Measurements from ENCODE around the gene MXRA7.

The MXRA7 gene

GRCh38 chr17:76670020-76670717 lies 40.6 kb downstream of the MXRA7 start:
- H3K9me3 ChIP-seq (ENCODE audit: control insufficient read depth in 1 of 2, low read length in 2 of 2) = no peaks in the 10 kb centered on the region
- peak overlapping the region; percentile 76 to 95 for H3K9ac ChIP-seq (ENCODE audit: low read depth in 1 of 2, low read length in 2 of 2)
- H3K4me1 ChIP-seq (ENCODE audit: control insufficient read depth in 1 of 2, insufficient read depth in 2 of 2, low read length in 2 of 2) = peaks cover 24 to 26% of the 10 kb centered on the region in 2 donors
- no peaks in the 10 kb centered on the region for H3K36me3 ChIP-seq (ENCODE audit: control insufficient read depth in 1 of 2, insufficient read depth in 2 of 2, low read length in 2 of 2)
- H3K4me3 ChIP-seq (ENCODE audit: low read depth in 1 of 2, low read length in 2 of 2) = no peak overlapping the region
- H3K27me3 ChIP-seq (ENCODE audit: control insufficient read depth in 1 of 2, insufficient read depth in 2 of 2, low read length in 2 of 2) = no peaks in the 10 kb centered on the region
- no peak overlapping the region for H3K27ac ChIP-seq (ENCODE audit: low read depth, low read length)

GRCh38 chr17:76667786-76668453 lies 42.8 kb downstream of the MXRA7 start:
- H3K9ac ChIP-seq (ENCODE audit: low read depth in 1 of 2, low read length in 2 of 2) = no peak overlapping the region

GRCh38 chr17:76667491-76667755 lies 43.3 kb downstream of the MXRA7 start:
- H3K4me3 ChIP-seq (ENCODE audit: low read depth in 1 of 2, low read length in 2 of 2) = no peak overlapping the region
- no peak overlapping the region for H3K9ac ChIP-seq (ENCODE audit: low read depth in 1 of 2, low read length in 2 of 2)
- no peak overlapping the region for H3K27ac ChIP-seq (ENCODE audit: low read depth, low read length)
- no peaks in the 10 kb centered on the region for H3K36me3 ChIP-seq (ENCODE audit: control insufficient read depth in 1 of 2, insufficient read depth in 2 of 2, low read length in 2 of 2)
- H3K27me3 ChIP-seq (ENCODE audit: control insufficient read depth in 1 of 2, insufficient read depth in 2 of 2, low read length in 2 of 2) = no peaks in the 10 kb centered on the region
- H3K9me3 ChIP-seq (ENCODE audit: control insufficient read depth in 1 of 2, low read length in 2 of 2) = no peaks in the 10 kb centered on the region
- H3K4me1 ChIP-seq (ENCODE audit: control insufficient read depth in 1 of 2, insufficient read depth in 2 of 2, low read length in 2 of 2) = peaks cover 17 to 21% of the 10 kb centered on the region in 2 donors

More at GRCh38 chr17:76667786-76668453, 42.8 kb downstream of the MXRA7 start:
- H3K4me1 ChIP-seq (ENCODE audit: control insufficient read depth in 1 of 2, insufficient read depth in 2 of 2, low read length in 2 of 2) = peaks cover 22 to 24% of the 10 kb centered on the region in 2 donors
- H3K36me3 ChIP-seq (ENCODE audit: control insufficient read depth in 1 of 2, insufficient read depth in 2 of 2, low read length in 2 of 2) = no peaks in the 10 kb centered on the region
- no peak overlapping the region for H3K27ac ChIP-seq (ENCODE audit: low read depth, low read length)
- H3K9me3 ChIP-seq (ENCODE audit: control insufficient read depth in 1 of 2, low read length in 2 of 2) = no peaks in the 10 kb centered on the region
- H3K27me3 ChIP-seq (ENCODE audit: control insufficient read depth in 1 of 2, insufficient read depth in 2 of 2, low read length in 2 of 2) = no peaks in the 10 kb centered on the region
- H3K4me3 ChIP-seq (ENCODE audit: low read depth in 1 of 2, low read length in 2 of 2) = no peak overlapping the region

GRCh38 chr17:76660656-76661042 lies 50.1 kb downstream of the MXRA7 start:
- H3K4me1 ChIP-seq (ENCODE audit: control insufficient read depth in 1 of 2, insufficient read depth in 2 of 2, low read length in 2 of 2) = peaks cover 24 to 30% of the 10 kb centered on the region in 2 donors
- H3K27ac ChIP-seq (ENCODE audit: low read depth, low read length) = no peak overlapping the region
- no peaks in the 10 kb centered on the region for H3K36me3 ChIP-seq (ENCODE audit: control insufficient read depth in 1 of 2, insufficient read depth in 2 of 2, low read length in 2 of 2)
- H3K27me3 ChIP-seq (ENCODE audit: control insufficient read depth in 1 of 2, insufficient read depth in 2 of 2, low read length in 2 of 2) = no peaks in the 10 kb centered on the region
- H3K9ac ChIP-seq (ENCODE audit: low read depth in 1 of 2, low read length in 2 of 2) = no peak overlapping the region
- H3K4me3 ChIP-seq (ENCODE audit: low read depth in 1 of 2, low read length in 2 of 2) = no peak overlapping the region
- no peaks in the 10 kb centered on the region for H3K9me3 ChIP-seq (ENCODE audit: control insufficient read depth in 1 of 2, low read length in 2 of 2)

- Histone ChIP-seq H3K27ac (ENCODE audit: low read depth, low read length) (peak overlapping the region; percentile 37), H3K9ac (ENCODE audit: low read depth in 1 of 2, low read length in 2 of 2) (peak overlapping the region in 1 of 2 donors; percentile 10), H3K4me3 (ENCODE audit: low read depth in 1 of 2, low read length in 2 of 2) (peak overlapping the region; percentile 33 to 36), H3K9me3 (ENCODE audit: control insufficient read depth in 1 of 2, low read length in 2 of 2) (no peaks in the 10 kb centered on the region), H3K36me3 (ENCODE audit: control insufficient read depth in 1 of 2, insufficient read depth in 2 of 2, low read length in 2 of 2) (no peaks in the 10 kb centered on the region), H3K27me3 (ENCODE audit: control insufficient read depth in 1 of 2, insufficient read depth in 2 of 2, low read length in 2 of 2) (no peaks in the 10 kb centered on the region), H3K4me1 (ENCODE audit: control insufficient read depth in 1 of 2, insufficient read depth in 2 of 2, low read length in 2 of 2) (peaks cover 24 to 30% of the 10 kb centered on the region in 2 donors)
Measured at GRCh38 chr17:76659928-76660655, 50.7 kb downstream of the MXRA7 start.

- no peak overlapping the region for H3K4me3 ChIP-seq (ENCODE audit: low read depth in 1 of 2, low read length in 2 of 2)
- peak overlapping the region in 1 of 2 donors; percentile 1 for H3K9ac ChIP-seq (ENCODE audit: low read depth in 1 of 2, low read length in 2 of 2)
- no peaks in the 10 kb centered on the region for H3K36me3 ChIP-seq (ENCODE audit: control insufficient read depth in 1 of 2, insufficient read depth in 2 of 2, low read length in 2 of 2)
- H3K27me3 ChIP-seq (ENCODE audit: control insufficient read depth in 1 of 2, insufficient read depth in 2 of 2, low read length in 2 of 2) = no peaks in the 10 kb centered on the region
- no peak overlapping the region for H3K27ac ChIP-seq (ENCODE audit: low read depth, low read length)
- no peaks in the 10 kb centered on the region for H3K9me3 ChIP-seq (ENCODE audit: control insufficient read depth in 1 of 2, low read length in 2 of 2)
- peaks cover 24 to 30% of the 10 kb centered on the region in 2 donors for H3K4me1 ChIP-seq (ENCODE audit: control insufficient read depth in 1 of 2, insufficient read depth in 2 of 2, low read length in 2 of 2)
Measured at GRCh38 chr17:76658242-76658662, 52.5 kb downstream of the MXRA7 start.

GRCh38 chr17:76657505-76658241 lies 53.1 kb downstream of the MXRA7 start:
- Histone ChIP-seq H3K9ac (ENCODE audit: low read depth in 1 of 2, low read length in 2 of 2) (no peak overlapping the region), H3K27ac (ENCODE audit: low read depth, low read length) (no peak overlapping the region), H3K4me3 (ENCODE audit: low read depth in 1 of 2, low read length in 2 of 2) (no peak overlapping the region), H3K9me3 (ENCODE audit: control insufficient read depth in 1 of 2, low read length in 2 of 2) (no peaks in the 10 kb centered on the region), H3K4me1 (ENCODE audit: control insufficient read depth in 1 of 2, insufficient read depth in 2 of 2, low read length in 2 of 2) (peaks cover 24 to 30% of the 10 kb centered on the region in 2 donors), H3K27me3 (ENCODE audit: control insufficient read depth in 1 of 2, insufficient read depth in 2 of 2, low read length in 2 of 2) (no peaks in the 10 kb centered on the region), H3K36me3 (ENCODE audit: control insufficient read depth in 1 of 2, insufficient read depth in 2 of 2, low read length in 2 of 2) (no peaks in the 10 kb centered on the region)

GRCh38 chr17:76654408-76654807 lies 56.4 kb downstream of the MXRA7 start:
- no peaks in the 10 kb centered on the region for H3K36me3 ChIP-seq (ENCODE audit: control insufficient read depth in 1 of 2, insufficient read depth in 2 of 2, low read length in 2 of 2)
- H3K9me3 ChIP-seq (ENCODE audit: control insufficient read depth in 1 of 2, low read length in 2 of 2) = no peaks in the 10 kb centered on the region
- H3K9ac ChIP-seq (ENCODE audit: low read depth in 1 of 2, low read length in 2 of 2) = no peak overlapping the region
- H3K27ac ChIP-seq (ENCODE audit: low read depth, low read length) = no peak overlapping the region
- H3K4me1 ChIP-seq (ENCODE audit: control insufficient read depth in 1 of 2, insufficient read depth in 2 of 2, low read length in 2 of 2) = peaks cover 13 to 21% of the 10 kb centered on the region in 2 donors
- no peak overlapping the region for H3K4me3 ChIP-seq (ENCODE audit: low read depth in 1 of 2, low read length in 2 of 2)
- H3K27me3 ChIP-seq (ENCODE audit: control insufficient read depth in 1 of 2, insufficient read depth in 2 of 2, low read length in 2 of 2) = no peaks in the 10 kb centered on the region

GRCh38 chr17:76650504-76650903 lies 60.3 kb downstream of the MXRA7 start:
- no peaks in the 10 kb centered on the region for H3K36me3 ChIP-seq (ENCODE audit: control insufficient read depth in 1 of 2, insufficient read depth in 2 of 2, low read length in 2 of 2)
- peaks cover 0 to 4% of the 10 kb centered on the region in 2 donors for H3K27me3 ChIP-seq (ENCODE audit: control insufficient read depth in 1 of 2, insufficient read depth in 2 of 2, low read length in 2 of 2)
- no peak overlapping the region for H3K4me3 ChIP-seq (ENCODE audit: low read depth in 1 of 2, low read length in 2 of 2)
- H3K9ac ChIP-seq (ENCODE audit: low read depth in 1 of 2, low read length in 2 of 2) = no peak overlapping the region
- H3K9me3 ChIP-seq (ENCODE audit: control insufficient read depth in 1 of 2, low read length in 2 of 2) = no peaks in the 10 kb centered on the region
- H3K4me1 ChIP-seq (ENCODE audit: control insufficient read depth in 1 of 2, insufficient read depth in 2 of 2, low read length in 2 of 2) = peaks cover 6 to 8% of the 10 kb centered on the region in 2 donors
- H3K27ac ChIP-seq (ENCODE audit: low read depth, low read length) = no peak overlapping the region

All from duodenal mucosa (tissue), 2 donors.